IMR-90 (cell line): ENCODE data around the gene TRMT10B. TPM values are rescaled to one million over a fixed set of nuclear protein-coding genes. Genes with fewer than 3 reads are reported as not detected.
A peak's percentile ranks its signal among the peaks of the same experiment; 100 is the strongest.

Experiments used
- ATAC-seq: fragments of 200-7000 bp; cut with Tn5 transposase; 2 replicates; pipeline ENCODE4 v1.9.1; 2020; ENCODE audit warnings: low read depth, mild to moderate bottlenecking, moderate library complexity
- BruUV-seq: library from RNA; stranded (reverse); fragments of 400-500 nt; replicated peaks from 2 replicates; lab custom pipeline; 2021; lab: Mats Ljungman, UMichigan
- CTCF ChIA-PET: fragments of 300-600 bp; formaldehyde crosslinking; extraction: SDS; loops from one replicate; lab custom pipeline; 2021; ENCODE audit warnings: antibody characterized with exemption; lab: Yijun Ruan, JAX
- POLR2A ChIA-PET: fragments of 300-600 bp; sonication (Branson Sonifier 250); formaldehyde crosslinking; loops from one replicate; lab custom pipeline; 2022; ENCODE audit warnings: antibody characterized with exemption; ENCODE audit not compliant: unreplicated experiment; lab: Charles Lee
- DNase-seq: peaks from one replicate; pipeline ENCODE4 v3.0.0; 2013
- H2AFZ ChIP-seq: replicated peaks from 2 replicates; pipeline ENCODE3; 2013; ENCODE audit warnings: low read length, mild to moderate bottlenecking; ENCODE audit not compliant: poor library complexity
- H2AK5ac ChIP-seq: 2 replicates; pipeline ENCODE4 v1.6.1; 2013; ENCODE audit warnings: low read depth, low read length, inconsistent platforms
- H2AK9ac ChIP-seq: replicated peaks from 2 replicates; pipeline ENCODE3; 2013; ENCODE audit warnings: mild to moderate bottlenecking, low read depth, low read length, moderate library complexity; ENCODE audit not compliant: poor library complexity
- H2BK120ac ChIP-seq: 2 replicates; pipeline ENCODE4 v1.6.1; 2013; ENCODE audit warnings: low read depth, low read length, inconsistent platforms
- H2BK15ac ChIP-seq: 3 replicates; pipeline ENCODE4 v1.6.1; 2013; ENCODE audit warnings: low read depth, low read length, inconsistent platforms
- H2BK20ac ChIP-seq: 2 replicates; pipeline ENCODE4 v1.6.1; 2013; ENCODE audit warnings: low read depth, mild to moderate bottlenecking, inconsistent platforms, low read length, moderate library complexity
- H2BK5ac ChIP-seq: 2 replicates; pipeline ENCODE4 v1.6.1; 2013; ENCODE audit warnings: mild to moderate bottlenecking, low read depth, low read length, inconsistent platforms; ENCODE audit not compliant: poor library complexity, severe bottlenecking
- H3K14ac ChIP-seq: replicated peaks from 2 replicates; pipeline ENCODE4 v1.6.1; 2013; ENCODE audit warnings: low read depth, low read length, inconsistent platforms
- H3K18ac ChIP-seq: 2 replicates; pipeline ENCODE4 v1.6.1; 2013; ENCODE audit warnings: low read depth, low read length, control low read depth
- H3K23ac ChIP-seq: 2 replicates; pipeline ENCODE4 v1.6.1; 2013; ENCODE audit warnings: low read depth, low read length, inconsistent platforms
- H3K27ac ChIP-seq: 2 replicates; pipeline ENCODE4 v1.5.1; 2013; ENCODE audit warnings: mild to moderate bottlenecking, control low read depth, low read length; ENCODE audit not compliant: insufficient read depth
- H3K27me3 ChIP-seq: 2 replicates; pipeline ENCODE4 v1.6.1; 2013; ENCODE audit warnings: low read length; ENCODE audit not compliant: control insufficient read depth, insufficient read depth
- H3K36me3 ChIP-seq: 2 replicates; pipeline ENCODE4 v1.6.1; 2013; ENCODE audit warnings: low read length, mixed read lengths; ENCODE audit not compliant: control insufficient read depth, insufficient read depth
- H3K4ac ChIP-seq: 2 replicates; pipeline ENCODE4 v1.6.1; 2013; ENCODE audit warnings: low read depth, low read length, inconsistent platforms
- H3K4me1 ChIP-seq: 2 replicates; pipeline ENCODE4 v1.6.1; 2013; ENCODE audit warnings: low read length, mixed read lengths; ENCODE audit not compliant: control insufficient read depth, insufficient read depth
- H3K4me2 ChIP-seq: 2 replicates; pipeline ENCODE4 v1.6.1; 2013; ENCODE audit warnings: low read depth, mild to moderate bottlenecking, control low read depth, low read length, moderate library complexity
- H3K4me3 ChIP-seq: 2 replicates; pipeline ENCODE4 v1.5.1; 2013; ENCODE audit warnings: low read depth, mild to moderate bottlenecking, control low read depth, low read length, moderate library complexity; ENCODE audit not compliant: insufficient read depth
- H3K56ac ChIP-seq: 2 replicates; pipeline ENCODE4 v1.6.1; 2013; ENCODE audit warnings: low read length, inconsistent platforms; ENCODE audit not compliant: insufficient read depth; ENCODE audit errors: extremely low read depth
- H3K79me1 ChIP-seq, 2 experiments: 2 replicates each; pipeline ENCODE4 v1.6.1; 2013; ENCODE audit warnings: low read length in 2 of 2, inconsistent platforms in 1 of 2, low read depth in 1 of 2
- H3K9ac ChIP-seq: 2 replicates; pipeline ENCODE4 v1.6.1; 2013; ENCODE audit warnings: low read depth, low read length, control low read depth
- H3K9me1 ChIP-seq: 2 replicates; pipeline ENCODE4 v1.6.1; 2013; ENCODE audit warnings: low read length, inconsistent platforms; ENCODE audit not compliant: insufficient read depth
- H3K9me3 ChIP-seq: 2 replicates; pipeline ENCODE4 v1.6.1; 2013; ENCODE audit warnings: low read length; ENCODE audit not compliant: control insufficient read depth, insufficient read depth
- H4K20me1 ChIP-seq: 2 replicates; pipeline ENCODE4 v1.6.1; 2013; ENCODE audit warnings: low read length, inconsistent platforms; ENCODE audit not compliant: insufficient read depth
- H4K5ac ChIP-seq: 2 replicates; pipeline ENCODE4 v1.6.1; 2013; ENCODE audit warnings: mild to moderate bottlenecking, low read depth, low read length, control low read depth
- H4K8ac ChIP-seq, 2 experiments: 2 replicates each; pipeline ENCODE4 v1.6.1; 2013; ENCODE audit warnings: low read depth in 2 of 2, low read length in 2 of 2, control low read depth in 1 of 2, inconsistent platforms in 1 of 2
- H4K91ac ChIP-seq: 2 replicates; pipeline ENCODE4 v1.6.1; 2013; ENCODE audit warnings: low read depth, low read length, inconsistent platforms; ENCODE audit not compliant: insufficient read depth
- BHLHE40 ChIP-seq: fragments of 150-350 bp; IDR thresholded peaks from 2 replicates; pipeline ENCODE4 v1.6.1; 2016; ENCODE audit warnings: mild to moderate bottlenecking, low read depth, low read length
- CEBPB ChIP-seq: IDR thresholded peaks from 2 replicates; pipeline ENCODE4 v1.6.1; 2012; ENCODE audit warnings: low read depth, low read length, improper control_type of control experiment
- CHD1 ChIP-seq: IDR thresholded peaks from 2 replicates; pipeline ENCODE4 v1.6.1; 2012; ENCODE audit warnings: low read depth, low read length, improper control_type of control experiment
- FOS ChIP-seq: fragments of 150-350 bp; IDR thresholded peaks from 2 replicates; pipeline ENCODE4 v1.6.1; 2016; ENCODE audit warnings: low read depth, low read length
- MAFK ChIP-seq: IDR thresholded peaks from 2 replicates; pipeline ENCODE4 v1.6.1; 2012; ENCODE audit warnings: low read depth, low read length, improper control_type of control experiment
- MAZ ChIP-seq: IDR thresholded peaks from 2 replicates; pipeline ENCODE4 v1.6.1; 2012; ENCODE audit warnings: low read depth, mild to moderate bottlenecking, low read length, improper control_type of control experiment, moderate library complexity, borderline replicate concordance
- MXI1 ChIP-seq: IDR thresholded peaks from 2 replicates; pipeline ENCODE4 v1.6.1; 2012; ENCODE audit warnings: low read depth, mild to moderate bottlenecking, low read length, moderate library complexity, borderline replicate concordance
- NFE2L2 ChIP-seq: fragments of 150-350 bp; IDR thresholded peaks from 2 replicates; pipeline ENCODE4 v1.6.1; 2016; ENCODE audit warnings: low read depth, mild to moderate bottlenecking, low read length
- POLR2A ChIP-seq: IDR thresholded peaks from 2 replicates; pipeline ENCODE4 v1.6.1; 2012; ENCODE audit warnings: mild to moderate bottlenecking, low read depth, low read length
- RAD21 ChIP-seq: IDR thresholded peaks from 2 replicates; pipeline ENCODE4 v1.6.1; 2012; ENCODE audit warnings: low read length, improper control_type of control experiment
- RCOR1 ChIP-seq: IDR thresholded peaks from 2 replicates; pipeline ENCODE4 v1.6.1; 2012; ENCODE audit warnings: mild to moderate bottlenecking, low read length, improper control_type of control experiment; ENCODE audit not compliant: insufficient replicate concordance
- RFX5 ChIP-seq: IDR thresholded peaks from 2 replicates; pipeline ENCODE4 v1.8.0; 2012; ENCODE audit warnings: low read depth, mild to moderate bottlenecking, low read length, moderate library complexity
- SMC3 ChIP-seq: fragments of 150-350 bp; IDR thresholded peaks from 2 replicates; pipeline ENCODE4 v1.6.1; 2016; ENCODE audit warnings: low read depth, mild to moderate bottlenecking, antibody characterized with exemption, low read length, moderate library complexity
- WGBS, 2 experiments: methylation state at CpG; one replicate each; pipeline versions ENCODE4 v1.1.5 to v1.1.7; 2013; ENCODE audit warnings: missing lambda C conversion rate in 2 of 2; ENCODE audit not compliant: insufficient read length in 1 of 2; ENCODE audit errors: extremely low coverage in 2 of 2; 5-methylcytosine and 5-hydroxymethylcytosine counted together
- dilution Hi-C: fragments of 300-500 bp; cut with HindIII; formaldehyde crosslinking; loops from one replicate; pipeline ENCODE4 v1.14.3; 2018; ENCODE audit warnings: low sequenced_read_pairs; ENCODE audit not compliant: unreplicated experiment
- in situ Hi-C: fragments of 300-500 bp; cut with MboI; formaldehyde crosslinking; loops from 3 replicates; pipeline ENCODE4 v1.14.3; 2019; ENCODE audit warnings: low sequenced_read_pairs, inconsistent platforms, mixed read lengths
- intact Hi-C: fragments of 100-400 bp; cut with micrococcal nuclease; formaldehyde crosslinking; loops from 2 replicates; pipeline ENCODE4 v1.10.0; 2022
- polyA plus RNA-seq, 3 experiments: library from polyadenylated mRNA; depleted of rRNA; stranded (reverse); fragments of >200 nt; gene quantifications; 2 replicates each; pipeline ENCODE4 v1.2.3, GENCODE V29; 2012; ENCODE audit warnings: low replicate concordance in 1 of 3
- total RNA-seq: library from RNA; depleted of rRNA; stranded (reverse); fragments of >200 nt; gene quantifications from 2 replicates; pipeline ENCODE4 v1.2.3, GENCODE V29; 2012
- TF ChIP-seq, protein P1 (sequence below): conservative IDR thresholded peaks from 2 replicates; pipeline ENCODE4 v1.5.1; 2012; ENCODE audit warnings: mild to moderate bottlenecking, low read depth, low read length, improper control_type of control experiment
- TF ChIP-seq, protein P2 (sequence below): fragments of 150-350 bp; IDR thresholded peaks from 2 replicates; pipeline ENCODE4 v1.6.1; 2016; ENCODE audit warnings: low read depth, mild to moderate bottlenecking, low read length, moderate library complexity, borderline replicate concordance
- TF ChIP-seq, protein P3 (sequence below): fragments of 150-350 bp; IDR thresholded peaks from 2 replicates; pipeline ENCODE4 v1.6.1; 2017; ENCODE audit warnings: mild to moderate bottlenecking, antibody characterized with exemption, low read length, low read depth

The TRMT10B gene
- total and polyA plus RNA-seq, 2 of the 4 experiments (the other 2 are of a cell fraction): 2.3 to 4.5 TPM

DNA sequence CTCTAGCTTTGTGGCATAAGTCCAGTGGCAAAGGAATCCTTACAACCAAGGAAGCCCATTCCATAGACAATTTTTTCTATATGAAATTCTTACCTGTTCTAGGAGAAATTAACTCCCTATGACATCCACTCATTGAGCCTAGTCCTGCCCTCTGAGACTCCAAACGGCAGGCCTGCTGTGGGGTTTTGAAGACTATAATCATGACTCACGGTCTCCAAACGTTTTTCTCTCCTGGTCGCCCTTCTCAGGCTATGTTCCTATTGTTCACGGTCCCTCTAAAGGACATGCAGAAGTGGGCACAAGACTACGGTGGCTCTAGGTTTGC lies 30.6 kb downstream of the TRMT10B start:
- peak; percentile 14 for DNase-seq
- dilution Hi-C loops: no loop called here
- H3K4me3 ChIP-seq: peak overlapping the region; percentile 94
- H3K27ac ChIP-seq: peak overlapping the region; percentile 94
- in situ Hi-C loops: no loop called here
- ChIA-PET POLR2A (no interaction called here), CTCF (no interaction called here)
- peak overlapping the region; percentile 75 for H2BK5ac ChIP-seq
- no peak overlapping the region for H2BK20ac ChIP-seq
- H3K4ac ChIP-seq: peak overlapping the region; percentile 12; the same call in 1 of the 2 replicates
- BruUV-seq: no TSS peak
- H2AK5ac ChIP-seq: no peak overlapping the region
- peak overlapping the region; percentile 97 for H3K4me2 ChIP-seq
- peak overlapping the region; percentile 85; the same call in 1 of the 2 replicates for H4K5ac ChIP-seq
- peaks cover 13% of the 10 kb centered on the region for H3K36me3 ChIP-seq
- peak overlapping the region; percentile 81; the same call in 1 of the 2 replicates for H3K56ac ChIP-seq
- H3K18ac ChIP-seq: no peak overlapping the region
- peaks cover 14% of the 10 kb centered on the region; the same call in 1 of the 2 replicates for H4K20me1 ChIP-seq
- TF ChIP-seq, protein P1, sequence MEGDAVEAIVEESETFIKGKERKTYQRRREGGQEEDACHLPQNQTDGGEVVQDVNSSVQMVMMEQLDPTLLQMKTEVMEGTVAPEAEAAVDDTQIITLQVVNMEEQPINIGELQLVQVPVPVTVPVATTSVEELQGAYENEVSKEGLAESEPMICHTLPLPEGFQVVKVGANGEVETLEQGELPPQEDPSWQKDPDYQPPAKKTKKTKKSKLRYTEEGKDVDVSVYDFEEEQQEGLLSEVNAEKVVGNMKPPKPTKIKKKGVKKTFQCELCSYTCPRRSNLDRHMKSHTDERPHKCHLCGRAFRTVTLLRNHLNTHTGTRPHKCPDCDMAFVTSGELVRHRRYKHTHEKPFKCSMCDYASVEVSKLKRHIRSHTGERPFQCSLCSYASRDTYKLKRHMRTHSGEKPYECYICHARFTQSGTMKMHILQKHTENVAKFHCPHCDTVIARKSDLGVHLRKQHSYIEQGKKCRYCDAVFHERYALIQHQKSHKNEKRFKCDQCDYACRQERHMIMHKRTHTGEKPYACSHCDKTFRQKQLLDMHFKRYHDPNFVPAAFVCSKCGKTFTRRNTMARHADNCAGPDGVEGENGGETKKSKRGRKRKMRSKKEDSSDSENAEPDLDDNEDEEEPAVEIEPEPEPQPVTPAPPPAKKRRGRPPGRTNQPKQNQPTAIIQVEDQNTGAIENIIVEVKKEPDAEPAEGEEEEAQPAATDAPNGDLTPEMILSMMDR: no peak
- TF ChIP-seq MXI1 (no peak), NFE2L2 (no peak), RAD21 (no peak), BHLHE40 (no peak), CEBPB (no peak), FOS (no peak), RFX5 (no peak), RCOR1 (no peak), SMC3 (no peak), POLR2A (no peak), MAZ (no peak), MAFK (no peak), CHD1 (no peak)
- TF ChIP-seq, protein P2, sequence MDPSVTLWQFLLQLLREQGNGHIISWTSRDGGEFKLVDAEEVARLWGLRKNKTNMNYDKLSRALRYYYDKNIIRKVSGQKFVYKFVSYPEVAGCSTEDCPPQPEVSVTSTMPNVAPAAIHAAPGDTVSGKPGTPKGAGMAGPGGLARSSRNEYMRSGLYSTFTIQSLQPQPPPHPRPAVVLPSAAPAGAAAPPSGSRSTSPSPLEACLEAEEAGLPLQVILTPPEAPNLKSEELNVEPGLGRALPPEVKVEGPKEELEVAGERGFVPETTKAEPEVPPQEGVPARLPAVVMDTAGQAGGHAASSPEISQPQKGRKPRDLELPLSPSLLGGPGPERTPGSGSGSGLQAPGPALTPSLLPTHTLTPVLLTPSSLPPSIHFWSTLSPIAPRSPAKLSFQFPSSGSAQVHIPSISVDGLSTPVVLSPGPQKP: no peak
- TF ChIP-seq, protein P3, sequence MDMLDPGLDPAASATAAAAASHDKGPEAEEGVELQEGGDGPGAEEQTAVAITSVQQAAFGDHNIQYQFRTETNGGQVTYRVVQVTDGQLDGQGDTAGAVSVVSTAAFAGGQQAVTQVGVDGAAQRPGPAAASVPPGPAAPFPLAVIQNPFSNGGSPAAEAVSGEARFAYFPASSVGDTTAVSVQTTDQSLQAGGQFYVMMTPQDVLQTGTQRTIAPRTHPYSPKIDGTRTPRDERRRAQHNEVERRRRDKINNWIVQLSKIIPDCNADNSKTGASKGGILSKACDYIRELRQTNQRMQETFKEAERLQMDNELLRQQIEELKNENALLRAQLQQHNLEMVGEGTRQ: no peak
- H2BK120ac ChIP-seq: no peak overlapping the region
- no peaks in the 10 kb centered on the region; the same call in 1 of the 2 replicates for H3K9me1 ChIP-seq
- H2AK9ac ChIP-seq: peak overlapping the region; percentile 99
- H2AFZ ChIP-seq: peak overlapping the region; percentile 100
- peak overlapping the region; percentile 26 to 90; a peak in 2 of 4 replicates for H4K8ac ChIP-seq
- intact Hi-C loops: loop anchor here (2.0 kb wide), 2 partner anchors 37 to 193 kb away; no protein-coding TSS in a partner anchor
- peaks cover 3% of the 10 kb centered on the region; the same call in 1 of the 2 replicates for H3K4me1 ChIP-seq
- no peak overlapping the region for H3K23ac ChIP-seq
- 0% methylated on average over 2 of the region's 6 CpGs; no CpG with 5 or more reads in 1 of the 2 experiments for WGBS, 2 experiments
- peak overlapping the region; percentile 88 for H3K14ac ChIP-seq
- no peaks in the 10 kb centered on the region for H3K27me3 ChIP-seq
- peak; percentile 30 for ATAC-seq
- H3K9me3 ChIP-seq: no peaks in the 10 kb centered on the region
- H4K91ac ChIP-seq: no peak overlapping the region
- peaks cover 29 to 42% of the 10 kb centered on the region in 2 experiments for H3K79me1 ChIP-seq
- peak overlapping the region; percentile 95 for H3K9ac ChIP-seq
- no peak overlapping the region for H2BK15ac ChIP-seq
